GM21786 (cell line): ENCODE results near the gene DYRK3.
A peak's percentile ranks its signal among the peaks of the same experiment; 100 is the strongest.
"Not testable (repeated sequence)": the region's sequence is repeated elsewhere in the genome, so short reads cannot be mapped to it uniquely, and the experiment has no call there.

Experiments
- ATAC-seq: cut with Tn5 transposase; IDR thresholded peaks from one replicate; pipeline ENCODE4 v1.9.1; 2021; ENCODE audit not compliant: unreplicated experiment

DYRK3 gene

GRCh38 chr1:206635080-206635977 lies at the start of gene DYRK3:
Gene DYRK3 (plus strand): TSS chr1:206635536. CDS start chr1:206635704, 168 bp downstream.
- peak; percentile 85 for ATAC-seq

DNA sequence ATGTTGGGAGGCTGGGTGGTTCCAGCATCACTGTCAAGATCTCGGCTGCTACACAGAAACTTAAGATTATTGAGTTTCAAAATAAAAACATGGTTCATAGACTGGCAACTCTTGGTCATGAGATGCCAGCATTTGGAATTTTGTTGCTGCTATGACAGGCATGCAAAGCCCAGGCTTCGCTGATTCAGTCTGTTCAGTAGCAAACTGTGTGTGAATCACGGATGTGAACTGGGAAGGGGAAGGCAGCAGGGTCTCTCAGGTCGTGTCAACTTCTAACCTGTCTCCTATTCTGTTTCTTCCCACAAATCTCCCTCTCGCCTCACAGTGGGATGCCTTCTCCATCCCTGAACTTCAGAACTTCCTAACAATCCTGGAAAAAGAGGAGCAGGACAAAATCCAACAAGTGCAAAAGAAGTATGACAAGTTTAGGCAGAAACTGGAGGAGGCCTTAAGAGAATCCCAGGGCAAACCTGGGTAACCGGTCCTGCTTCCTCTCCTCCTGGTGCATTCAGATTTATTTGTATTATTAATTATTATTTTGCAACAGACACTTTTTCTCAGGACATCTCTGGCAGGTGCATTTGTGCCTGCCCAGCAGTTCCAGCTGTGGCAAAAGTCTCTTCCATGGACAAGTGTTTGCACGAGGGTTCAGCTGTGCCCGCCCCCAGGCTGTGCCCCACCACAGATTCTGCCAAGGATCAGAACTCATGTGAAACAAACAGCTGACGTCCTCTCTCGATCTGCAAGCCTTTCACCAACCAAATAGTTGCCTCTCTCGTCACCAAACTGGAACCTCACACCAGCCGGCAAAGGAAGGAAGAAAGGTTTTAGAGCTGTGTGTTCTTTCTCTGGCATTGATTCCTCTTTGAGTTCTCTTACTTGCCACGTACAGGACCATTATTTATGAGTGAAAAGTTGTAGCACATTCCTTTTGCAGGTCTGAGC lies 48.6 kb upstream of the DYRK3 start:
- ATAC-seq = no peak

- ATAC-seq = no peak
Observed at GRCh38 chr1:206587904-206588303, 47.4 kb upstream of the DYRK3 start.

- ATAC-seq = no peak
Observed at GRCh38 chr1:206588492-206588891, 46.8 kb upstream of the DYRK3 start.

GRCh38 chr1:206589206-206589605 lies 46.1 kb upstream of the DYRK3 start:
- no peak for ATAC-seq

GRCh38 chr1:206590025-206590758 lies 45.1 kb upstream of the DYRK3 start:
- peak; percentile 64 for ATAC-seq

DNA sequence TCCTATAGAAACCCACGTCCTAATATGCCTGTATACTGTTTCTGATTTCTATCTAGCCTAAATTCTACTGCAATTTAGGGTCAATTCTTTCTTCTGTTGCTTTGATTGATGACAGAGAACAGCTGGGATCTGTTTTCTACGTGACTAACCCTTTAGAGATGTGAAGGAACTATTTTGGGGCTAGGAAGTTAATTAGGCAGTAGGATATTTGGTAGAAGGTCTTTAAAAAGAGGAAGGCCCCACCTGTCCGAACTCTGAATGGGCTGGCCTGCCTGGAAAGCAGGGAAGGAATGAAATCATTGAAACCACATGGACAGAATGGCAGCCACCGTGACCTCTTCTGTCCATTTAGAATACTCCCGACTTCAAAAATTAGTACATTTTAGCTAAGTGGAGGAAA lies 44.1 kb upstream of the DYRK3 start:
- no peak for ATAC-seq

DNA sequence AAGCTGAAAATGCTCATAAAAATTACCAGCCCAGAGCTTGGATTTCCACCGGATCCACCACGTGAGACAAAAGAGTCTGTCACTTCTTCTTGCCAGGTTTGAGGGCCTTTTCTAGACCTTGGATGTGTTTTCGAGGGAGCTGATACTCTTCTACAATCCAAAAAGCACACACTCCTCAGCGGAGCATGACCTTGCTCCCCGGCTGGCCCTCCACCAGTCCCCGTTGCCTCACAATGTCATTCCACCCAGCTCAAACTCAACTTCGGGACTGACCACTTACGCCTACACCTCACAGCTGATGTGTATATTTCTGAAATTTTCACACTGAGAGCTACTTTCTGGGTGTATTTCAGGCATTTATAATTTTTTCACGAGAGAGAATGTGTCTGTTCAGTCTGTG lies 43.6 kb upstream of the DYRK3 start:
- ATAC-seq = no peak

- no peak for ATAC-seq
Observed at GRCh38 chr1:206593351-206593925, 41.9 kb upstream of the DYRK3 start.

GRCh38 chr1:206595581-206596318 lies 39.6 kb upstream of the DYRK3 start:
- ATAC-seq = no peak

DNA sequence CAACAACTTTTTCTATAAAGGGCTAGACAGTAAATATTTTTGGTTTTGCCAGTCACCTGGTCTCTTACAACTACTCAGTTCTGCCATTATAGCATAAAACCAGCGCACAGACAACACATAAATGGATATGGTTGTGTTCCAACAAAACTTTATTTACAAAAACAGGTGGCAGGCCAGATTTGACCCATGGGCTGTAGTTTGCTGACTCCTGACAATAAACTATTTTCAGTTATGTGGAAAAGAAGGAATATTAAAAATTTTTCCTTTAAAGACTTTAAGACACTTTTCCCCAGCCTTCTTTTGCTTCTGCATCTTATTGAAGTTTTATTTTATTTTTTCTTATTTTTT lies 39.0 kb upstream of the DYRK3 start:
- no peak for ATAC-seq

- no peak for ATAC-seq
Observed at GRCh38 chr1:206600527-206600926, 34.8 kb upstream of the DYRK3 start.

- ATAC-seq = no peak
Observed at GRCh38 chr1:206604861-206605260, 30.5 kb upstream of the DYRK3 start.

DNA sequence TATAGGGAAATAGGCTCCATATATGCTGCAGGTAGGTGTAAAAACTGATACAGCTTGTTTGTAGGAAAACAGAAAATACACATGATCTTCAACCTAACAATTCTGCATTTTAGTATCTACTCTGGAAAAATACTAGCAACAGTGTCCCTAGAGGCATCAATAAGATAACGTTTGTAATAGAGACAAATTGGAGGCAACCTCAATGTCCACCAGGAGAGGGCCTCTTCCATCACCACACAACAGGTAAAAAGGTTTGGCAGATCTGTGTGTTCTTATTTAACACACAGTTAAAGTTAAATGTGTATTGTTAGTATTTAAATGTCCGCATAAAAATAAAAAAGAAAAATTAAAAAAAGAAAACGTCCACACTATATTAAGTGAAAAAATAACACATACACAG lies 28.5 kb upstream of the DYRK3 start:
- no peak for ATAC-seq

GRCh38 chr1:206608108-206608698 lies 27.1 kb upstream of the DYRK3 start:
- no peak for ATAC-seq

GRCh38 chr1:206609229-206609991 lies 25.9 kb upstream of the DYRK3 start:
- ATAC-seq = no peak

DNA sequence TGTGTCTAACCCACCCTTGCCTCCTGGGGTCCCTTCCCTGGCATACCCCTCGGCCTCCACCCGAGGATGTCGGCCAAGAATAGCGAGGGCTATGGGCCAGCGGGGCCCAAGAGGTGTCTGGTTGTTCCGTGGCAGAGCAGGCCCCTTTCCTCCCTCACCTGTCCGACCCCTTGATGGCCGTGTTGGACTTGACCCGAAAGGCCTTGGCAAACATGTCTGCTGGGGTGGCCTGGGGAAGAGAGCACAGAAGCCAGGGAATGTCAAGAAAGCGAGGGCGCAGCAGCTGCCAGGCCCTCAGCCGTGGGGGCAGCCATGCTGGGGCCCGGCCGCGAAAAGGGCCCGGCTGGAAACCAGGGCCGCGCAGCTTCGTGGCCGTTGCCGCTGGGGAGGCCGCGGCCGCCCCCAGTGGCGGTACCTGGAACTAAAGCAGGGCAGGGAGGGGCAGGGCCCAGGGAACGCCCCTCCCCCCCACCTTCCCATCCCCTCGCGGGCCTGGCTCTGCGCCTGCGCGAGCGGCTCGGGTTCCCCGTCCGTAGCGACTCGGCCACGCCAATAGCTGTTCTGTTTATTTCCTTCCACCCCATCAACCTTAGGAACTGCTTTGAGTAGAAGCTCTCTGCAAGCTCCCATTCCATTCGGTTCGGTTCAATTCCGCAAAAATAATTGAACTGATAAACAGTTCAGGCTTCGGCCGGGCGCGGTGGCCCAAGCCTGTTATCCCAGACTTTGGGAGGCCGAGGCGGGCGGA lies 23.0 kb upstream of the DYRK3 start, which contains the start of gene EIF2D:
TSS of gene EIF2D (minus strand) at position 337 of the 748 bp plus-strand sequence. CDS start at position 214, 123 bp downstream.
- ATAC-seq = peak; percentile 82

GRCh38 chr1:206626396-206626795 lies 8.9 kb upstream of the DYRK3 start:
- not testable (repeated sequence) for ATAC-seq
